Measurements from ENCODE around the gene FUNDC2.
"Not testable (repeated sequence)": the region's sequence is repeated elsewhere in the genome, so short reads cannot be mapped to it uniquely, and the experiment has no call there.

The FUNDC2 gene

GRCh38 chrX:155026727-155027508 is at the start of gene FUNDC2:
Gene FUNDC2, plus strand, starts transcription at chrX:155026844. Its CDS starts 95 bp downstream, at chrX:155026939.
- DNase-seq (ENCODE audit: low read depth): peak; percentile 97

DNA sequence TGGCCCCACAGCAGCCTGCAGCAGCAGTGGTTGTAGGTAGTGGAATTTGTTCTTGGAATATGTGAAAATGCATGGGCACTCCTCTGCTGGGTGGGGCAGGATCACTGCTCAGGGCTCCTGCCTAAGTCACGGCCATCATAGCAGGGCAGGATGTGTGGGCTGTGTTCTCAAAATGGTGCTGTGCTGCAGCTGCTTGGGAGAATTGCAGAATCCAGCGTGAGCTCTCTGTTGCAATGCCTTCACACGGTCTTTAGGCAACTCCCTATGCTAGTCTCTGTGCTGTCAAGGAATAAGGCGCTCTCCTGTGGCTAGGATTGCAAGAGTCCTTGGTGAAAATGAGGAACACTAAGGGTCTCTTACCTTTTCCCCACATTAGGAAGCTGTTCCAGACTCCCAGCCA is 47.0 kb upstream of the FUNDC2 start:
- DNase-seq (ENCODE audit: low read depth): no peak

GRCh38 chrX:154980330-154981115 is 46.1 kb upstream of the FUNDC2 start:
- DNase-seq (ENCODE audit: low read depth): peak; percentile 48

- DNase-seq (ENCODE audit: low read depth): no peak
These were observed 45.6 kb upstream of the FUNDC2 start for GRCh38 chrX:154981116-154981411.

- no peak for DNase-seq (ENCODE audit: low read depth)
These were observed 39.6 kb upstream of the FUNDC2 start for GRCh38 chrX:154986826-154987575.

- DNase-seq (ENCODE audit: low read depth): no peak
These were observed 38.7 kb upstream of the FUNDC2 start for GRCh38 chrX:154987940-154988339.

GRCh38 chrX:154988719-154989118 is 37.9 kb upstream of the FUNDC2 start:
- DNase-seq (ENCODE audit: low read depth): no peak

DNA sequence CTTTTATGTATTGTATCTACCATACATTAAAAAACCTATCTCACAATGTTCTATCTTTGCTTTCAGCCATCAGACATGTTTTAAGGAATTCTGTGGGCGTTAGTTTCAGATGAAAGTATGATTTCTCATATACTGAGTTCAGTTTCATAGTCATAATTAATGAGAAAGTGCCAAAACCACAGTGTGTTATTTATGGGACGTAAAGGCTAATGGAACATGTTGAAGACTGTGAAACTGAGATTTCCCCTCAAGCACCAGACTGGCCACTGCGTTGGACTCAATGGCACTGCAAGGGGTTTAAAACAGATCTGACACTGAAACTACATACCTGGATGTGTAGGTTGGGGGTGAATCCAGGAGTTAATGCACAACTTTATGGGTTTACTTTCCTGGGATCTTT is 36.1 kb upstream of the FUNDC2 start:
- no peak for DNase-seq (ENCODE audit: low read depth)

GRCh38 chrX:154991039-154991438 is 35.6 kb upstream of the FUNDC2 start:
- DNase-seq (ENCODE audit: low read depth): no peak

GRCh38 chrX:154991476-154991875 is 35.2 kb upstream of the FUNDC2 start:
- no peak for DNase-seq (ENCODE audit: low read depth)

GRCh38 chrX:154998204-154998880 is 28.3 kb upstream of the FUNDC2 start:
- no peak for DNase-seq (ENCODE audit: low read depth)

DNA sequence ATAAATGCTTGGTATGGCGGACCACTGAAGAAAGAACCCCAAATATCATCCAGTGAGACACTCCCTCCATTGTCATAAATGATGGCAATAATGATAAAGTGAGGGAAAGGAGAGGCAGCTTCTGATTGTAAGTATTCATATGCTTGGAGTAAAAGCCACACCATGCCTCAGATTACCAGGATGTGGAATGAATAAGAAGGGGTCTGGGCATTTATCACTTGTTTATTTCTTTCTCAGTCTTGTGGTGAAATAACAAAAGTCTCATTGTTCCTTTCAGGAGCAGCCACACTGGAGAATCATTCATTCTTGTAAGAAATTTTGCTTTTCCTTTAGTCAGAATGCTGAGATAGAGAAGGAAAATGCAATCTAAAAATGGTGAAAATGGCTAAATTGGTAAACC is 25.8 kb upstream of the FUNDC2 start:
- no peak for DNase-seq (ENCODE audit: low read depth)

- DNase-seq (ENCODE audit: low read depth): no peak
These were observed 24.8 kb upstream of the FUNDC2 start for GRCh38 chrX:155001873-155002272.

DNA sequence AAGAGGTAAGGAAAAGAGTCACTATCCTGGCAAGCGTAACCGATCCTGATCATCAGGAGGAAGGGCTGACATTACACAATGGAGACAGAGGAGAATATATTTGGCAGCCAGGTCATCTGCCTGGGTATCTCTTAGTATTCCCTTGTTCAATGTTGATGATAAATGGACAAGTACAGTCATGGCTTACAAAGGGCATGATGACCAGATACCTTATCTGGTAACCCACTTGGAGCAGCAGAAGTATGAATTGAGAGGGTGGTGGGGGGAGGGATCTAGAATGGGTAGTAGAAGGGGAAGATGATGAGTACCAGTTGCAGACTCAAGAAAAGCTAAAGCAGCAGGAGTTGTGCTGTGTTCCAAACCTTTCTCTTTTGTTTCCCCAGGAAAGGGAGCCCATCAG is 21.5 kb upstream of the FUNDC2 start:
- DNase-seq (ENCODE audit: low read depth): no peak

DNA sequence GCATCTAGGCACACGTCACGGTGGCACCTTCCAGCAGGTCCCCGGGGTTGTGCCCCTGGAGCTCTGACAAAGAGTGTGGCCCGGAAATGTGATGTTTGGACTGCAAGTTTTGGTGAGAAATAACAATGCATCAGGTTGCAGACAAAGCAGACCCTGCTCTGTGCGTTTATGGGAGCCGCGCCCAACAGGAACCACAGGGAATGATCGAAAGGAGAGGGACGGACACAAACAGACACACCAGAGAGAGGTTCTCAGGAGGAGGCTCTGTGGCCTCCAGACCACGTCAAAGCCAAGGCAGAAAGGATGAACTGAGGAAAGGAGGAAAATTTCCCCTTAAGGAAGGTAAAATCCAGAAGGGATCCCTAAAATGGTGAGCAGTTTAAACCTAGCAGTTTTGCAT is 20.3 kb upstream of the FUNDC2 start:
- not testable (repeated sequence) for DNase-seq (ENCODE audit: low read depth)

DNA sequence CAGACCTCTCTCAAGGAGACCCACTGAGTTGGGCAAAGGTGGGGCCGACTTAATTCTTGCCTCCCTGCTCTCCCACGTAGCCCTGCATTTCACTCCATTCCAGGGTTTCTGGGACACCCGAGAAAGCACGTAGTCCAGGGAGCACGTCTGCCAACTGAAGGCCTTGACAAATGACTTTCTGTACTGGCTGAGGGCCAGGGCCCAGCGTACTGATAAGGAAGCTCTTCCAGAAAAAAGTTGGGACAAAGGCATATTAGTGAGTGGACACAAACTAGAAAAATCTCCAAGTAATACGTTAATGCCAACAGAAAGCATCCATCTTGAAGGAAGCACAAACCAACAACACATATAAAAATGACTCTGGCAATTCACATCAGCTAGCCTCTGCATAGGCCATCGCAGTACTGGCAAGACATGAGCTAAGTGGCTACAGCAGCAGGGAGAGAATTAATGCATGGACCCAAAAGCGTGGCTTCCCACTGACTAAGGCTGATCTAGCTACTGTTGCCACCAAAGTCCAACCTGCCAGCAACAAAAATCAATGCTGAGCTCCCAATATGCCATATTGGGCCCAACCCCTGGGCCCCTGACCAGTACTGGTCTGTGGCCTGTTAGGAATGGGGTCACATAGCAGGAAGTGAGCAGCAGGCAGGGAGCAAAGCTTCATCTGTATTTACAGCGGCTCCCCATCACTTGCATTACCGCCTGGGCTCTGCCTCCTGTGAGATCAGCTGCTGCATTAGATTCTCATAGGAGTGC is 19.6 kb upstream of the FUNDC2 start:
- not testable (repeated sequence) for DNase-seq (ENCODE audit: low read depth)

- not testable (repeated sequence) for DNase-seq (ENCODE audit: low read depth)
These were observed 18.1 kb upstream of the FUNDC2 start for GRCh38 chrX:155008578-155008977.

DNA sequence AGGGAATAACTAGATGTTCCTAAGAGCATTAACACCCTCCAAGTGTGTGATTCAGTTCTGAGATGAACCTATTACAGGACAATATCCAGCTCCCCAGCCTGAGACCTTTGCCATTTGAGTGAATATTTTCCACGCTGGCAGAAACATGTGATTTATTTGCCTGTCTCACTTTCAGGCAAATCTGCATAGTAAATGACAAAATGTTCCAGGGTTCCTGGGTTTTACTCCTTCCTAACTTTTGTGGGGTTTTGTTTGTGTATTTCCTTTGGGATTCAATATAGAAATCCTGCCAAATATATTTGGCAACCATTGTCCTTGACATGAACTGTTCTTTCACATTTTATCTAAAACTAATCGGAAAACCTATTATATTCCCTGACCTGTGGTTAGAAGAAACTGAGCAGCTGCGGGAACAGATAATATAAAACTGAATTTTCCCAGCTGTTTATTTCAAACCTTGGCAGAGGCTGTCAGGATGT is 16.6 kb upstream of the FUNDC2 start:
- no peak for DNase-seq (ENCODE audit: low read depth)

DNA sequence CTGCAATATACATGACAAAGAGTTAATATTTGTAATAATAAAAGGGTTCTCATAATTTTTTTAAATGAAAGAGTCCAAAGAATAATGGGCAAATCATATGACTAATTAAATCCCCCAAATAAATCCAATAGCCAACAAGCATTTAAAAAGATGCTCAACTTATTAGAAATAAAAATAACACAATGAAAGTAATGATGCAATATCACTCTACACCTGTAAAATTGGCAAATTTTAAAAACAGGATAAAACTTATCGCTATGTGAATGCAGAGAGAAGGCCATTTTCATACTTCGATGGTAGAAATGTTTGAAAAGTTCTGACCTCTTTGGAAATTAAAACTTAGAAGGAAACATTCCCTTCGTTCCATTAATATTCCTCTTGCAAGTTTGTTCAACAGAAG is 6.1 kb upstream of the FUNDC2 start:
- DNase-seq (ENCODE audit: low read depth): no peak

GRCh38 chrX:155022585-155022984 is 4.1 kb upstream of the FUNDC2 start, which contains the start of gene F8:
Gene F8, minus strand, starts transcription at chrX:155022723. Its CDS starts 171 bp downstream, at chrX:155022552.
- DNase-seq (ENCODE audit: low read depth): no peak
